HepG2 (cell line): Measurements from ENCODE around the gene CEBPB. TPM values are rescaled to one million over a fixed set of nuclear protein-coding genes. Genes with fewer than 3 reads are reported as not detected.

Experiments
- ATRX ChIP-seq: sonication (generic); formaldehyde crosslinking; IDR thresholded peaks from 2 replicates; pipeline ENCODE4 v1.4.0; 2020; ENCODE audit warnings: missing genetic modification reagents, borderline replicate concordance
- BRCA1 ChIP-seq: sonication (generic); formaldehyde crosslinking; IDR thresholded peaks from 2 replicates; pipeline ENCODE4 v1.4.0; 2020; ENCODE audit warnings: missing genetic modification reagents
- E2F2 ChIP-seq: sonication (generic); formaldehyde crosslinking; IDR thresholded peaks from 2 replicates; pipeline ENCODE4 v1.4.0; 2020; ENCODE audit warnings: missing genetic modification reagents, borderline replicate concordance
- FIP1L1 ChIP-seq: fragments of 200-400 bp; formaldehyde crosslinking; IDR thresholded peaks from 2 replicates; pipeline ENCODE4 v1.6.1; 2018; ENCODE audit warnings: low read depth, mild to moderate bottlenecking, low read length, moderate library complexity, borderline replicate concordance; ENCODE audit not compliant: insufficient read depth
- NFIB ChIP-seq: sonication (generic); formaldehyde crosslinking; IDR thresholded peaks from 2 replicates; pipeline ENCODE4 v1.9.0; 2021; ENCODE audit warnings: missing genetic modification reagents, mild to moderate bottlenecking, borderline replicate concordance
- NR1H2 ChIP-seq: sonication (generic); formaldehyde crosslinking; IDR thresholded peaks from 2 replicates; pipeline ENCODE4 v1.8.1; 2022; ENCODE audit warnings: low read depth, missing genetic modification reagents, borderline replicate concordance
- RBM22 ChIP-seq: fragments of 200-400 bp; formaldehyde crosslinking; optimal IDR thresholded peaks from 2 replicates; pipeline ENCODE3; 2017; ENCODE audit warnings: mild to moderate bottlenecking, low read length, moderate library complexity
- RXRB ChIP-seq: IDR thresholded peaks from 2 replicates; pipeline ENCODE4 v1.6.1; 2016; ENCODE audit warnings: borderline replicate concordance, missing genetic modification reagents, missing compliant biosample characterization
- SPEN ChIP-seq: sonication (generic); formaldehyde crosslinking; IDR thresholded peaks from 2 replicates; pipeline ENCODE4 v1.5.1; 2020; ENCODE audit warnings: low read depth, mild to moderate bottlenecking, missing genetic modification reagents
- TARDBP ChIP-seq: sonication (generic); formaldehyde crosslinking; IDR thresholded peaks from 2 replicates; pipeline ENCODE4 v1.8.0; 2022; ENCODE audit warnings: mild to moderate bottlenecking, missing genetic modification reagents
- ZNF282 ChIP-seq: fragments of 450-650 bp; IDR thresholded peaks from 2 replicates; pipeline ENCODE4 v1.6.1; 2018; ENCODE audit not compliant: partially characterized antibody
- ZNF510 ChIP-seq: sonication (generic); formaldehyde crosslinking; IDR thresholded peaks from 2 replicates; pipeline ENCODE4 v1.4.0; 2020; ENCODE audit warnings: low read depth, mild to moderate bottlenecking, missing genetic modification reagents
- ZNF563 ChIP-seq: sonication (generic); formaldehyde crosslinking; IDR thresholded peaks from 2 replicates; pipeline ENCODE4 v1.8.0; 2022; ENCODE audit warnings: mild to moderate bottlenecking, moderate library complexity, missing genetic modification reagents
- ZNF564 ChIP-seq: sonication (generic); formaldehyde crosslinking; IDR thresholded peaks from 2 replicates; pipeline ENCODE4 v1.8.1; 2023; ENCODE audit warnings: mild to moderate bottlenecking, missing genetic modification reagents
- ZNF619 ChIP-seq: sonication (generic); formaldehyde crosslinking; IDR thresholded peaks from 2 replicates; pipeline ENCODE4 v1.4.0; 2020; ENCODE audit warnings: mild to moderate bottlenecking, missing genetic modification reagents
- ZNF883 ChIP-seq: sonication (generic); formaldehyde crosslinking; IDR thresholded peaks from 2 replicates; pipeline ENCODE4 v1.5.1; 2020; ENCODE audit warnings: mild to moderate bottlenecking, missing genetic modification reagents; ENCODE audit errors: not compliant biosample characterization
- polyA plus RNA-seq, 8 experiments: library from polyadenylated mRNA; depleted of rRNA in 3 of 8; stranded (reverse) in 7 of 8; unstranded in 1 of 8; fragments of >200 nt; fragmentation: Illumina TruSeq in 4 of 8; extraction: Trizol in 4 of 8; gene quantifications; 2 replicates each; pipeline versions ENCODE4 v1.2.1 to v1.2.3, GENCODE V29; 2011 to 2016; ENCODE audit warnings: low read depth in 4 of 8, missing spikeins in 1 of 8, mixed read lengths in 1 of 8; ENCODE audit not compliant: insufficient read depth in 1 of 8
- total RNA-seq, 5 experiments: library from RNA; depleted of rRNA; stranded (reverse); fragments of >200 nt; fragmentation: Illumina TruSeq; extraction: Trizol; gene quantifications; 2 replicates each; pipeline ENCODE4 v1.2.3, GENCODE V29; 2016; ENCODE audit warnings: low read depth in 1 of 5
- TF ChIP-seq, protein P1 (sequence below): sonication (generic); formaldehyde crosslinking; IDR thresholded peaks from 2 replicates; pipeline ENCODE4 v1.5.0; 2020; ENCODE audit warnings: missing genetic modification reagents
- TF ChIP-seq, protein P2 (sequence below), 2 experiments: fragments of 450-650 bp in 1 of 2; sonication (generic) in 1 of 2; formaldehyde crosslinking in 1 of 2; IDR thresholded peaks; 2 replicates each; pipeline versions ENCODE4 v1.6.1 to v1.8.0; 2016 to 2022; ENCODE audit warnings: antibody characterized with exemption in 1 of 2, mild to moderate bottlenecking in 1 of 2, missing genetic modification reagents in 1 of 2

Gene CEBPB
- total and polyA plus RNA-seq, 2 of the 13 experiments (the other 11 are each of a cell fraction or from before 2014, with no cell fraction given): 18.5 to 28.2 TPM

DNA sequence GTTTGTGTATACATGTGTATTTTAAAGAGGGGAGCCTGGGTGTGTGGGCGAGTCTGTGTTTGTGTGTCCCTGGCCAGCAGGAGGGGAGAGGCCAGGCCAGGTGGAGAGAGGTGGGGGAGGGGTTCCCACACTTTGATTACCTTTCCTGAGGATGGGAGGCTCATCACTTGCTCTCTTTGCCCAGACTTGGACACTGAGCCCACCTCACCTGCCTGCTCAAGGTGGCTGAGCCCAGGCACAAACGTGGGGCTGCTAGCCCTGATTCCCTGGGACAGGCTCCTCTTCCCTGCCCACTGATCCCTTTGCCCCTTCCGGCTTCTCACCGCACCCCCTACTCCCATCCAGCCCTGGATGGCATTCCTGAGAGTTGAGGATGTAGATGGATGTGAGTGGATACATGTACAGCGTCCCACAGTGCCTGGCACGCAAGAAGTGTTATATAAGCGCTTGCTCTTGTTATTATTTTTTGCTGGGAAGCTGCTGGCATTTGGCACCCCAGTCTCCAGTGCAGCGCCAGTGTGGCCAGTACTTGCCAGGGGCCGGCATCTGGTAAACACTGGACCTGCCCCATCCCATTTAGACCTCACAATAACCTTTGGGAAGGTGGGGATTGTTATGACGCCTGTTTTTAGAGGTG lies 2.7 kb downstream of the CEBPB start (continued):
- TF ChIP-seq ZNF510 (CRISPR knock-in tag) (no peak), ZNF564 (CRISPR knock-in tag) (no peak), NR1H2 (CRISPR knock-in tag) (peak; percentile 22; the same call in 1 of the 2 replicates), BRCA1 (no peak), NFIB (no peak), ATRX (no peak), E2F2 (CRISPR knock-in tag) (no peak), SPEN (CRISPR knock-in tag) (no peak), ZNF883 (CRISPR knock-in tag) (no peak), ZNF619 (CRISPR knock-in tag) (no peak; the same call in 1 of the 2 replicates), FIP1L1 (0 out of 2 replicates have a peak, but pooled peaks have one; percentile 9), RXRB (CRISPR knock-in tag) (peak; percentile 56), RBM22 (peak; percentile 43), ZNF563 (CRISPR knock-in tag) (0 out of 2 replicates have a peak, but pooled peaks have one; percentile 65), ZNF282 (no peak), TARDBP (no peak; the same call in 1 of the 2 replicates)
- TF ChIP-seq, protein P1, sequence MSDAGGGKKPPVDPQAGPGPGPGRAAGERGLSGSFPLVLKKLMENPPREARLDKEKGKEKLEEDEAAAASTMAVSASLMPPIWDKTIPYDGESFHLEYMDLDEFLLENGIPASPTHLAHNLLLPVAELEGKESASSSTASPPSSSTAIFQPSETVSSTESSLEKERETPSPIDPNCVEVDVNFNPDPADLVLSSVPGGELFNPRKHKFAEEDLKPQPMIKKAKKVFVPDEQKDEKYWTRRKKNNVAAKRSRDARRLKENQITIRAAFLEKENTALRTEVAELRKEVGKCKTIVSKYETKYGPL (CRISPR knock-in tag): no peak
- TF ChIP-seq, protein P2, sequence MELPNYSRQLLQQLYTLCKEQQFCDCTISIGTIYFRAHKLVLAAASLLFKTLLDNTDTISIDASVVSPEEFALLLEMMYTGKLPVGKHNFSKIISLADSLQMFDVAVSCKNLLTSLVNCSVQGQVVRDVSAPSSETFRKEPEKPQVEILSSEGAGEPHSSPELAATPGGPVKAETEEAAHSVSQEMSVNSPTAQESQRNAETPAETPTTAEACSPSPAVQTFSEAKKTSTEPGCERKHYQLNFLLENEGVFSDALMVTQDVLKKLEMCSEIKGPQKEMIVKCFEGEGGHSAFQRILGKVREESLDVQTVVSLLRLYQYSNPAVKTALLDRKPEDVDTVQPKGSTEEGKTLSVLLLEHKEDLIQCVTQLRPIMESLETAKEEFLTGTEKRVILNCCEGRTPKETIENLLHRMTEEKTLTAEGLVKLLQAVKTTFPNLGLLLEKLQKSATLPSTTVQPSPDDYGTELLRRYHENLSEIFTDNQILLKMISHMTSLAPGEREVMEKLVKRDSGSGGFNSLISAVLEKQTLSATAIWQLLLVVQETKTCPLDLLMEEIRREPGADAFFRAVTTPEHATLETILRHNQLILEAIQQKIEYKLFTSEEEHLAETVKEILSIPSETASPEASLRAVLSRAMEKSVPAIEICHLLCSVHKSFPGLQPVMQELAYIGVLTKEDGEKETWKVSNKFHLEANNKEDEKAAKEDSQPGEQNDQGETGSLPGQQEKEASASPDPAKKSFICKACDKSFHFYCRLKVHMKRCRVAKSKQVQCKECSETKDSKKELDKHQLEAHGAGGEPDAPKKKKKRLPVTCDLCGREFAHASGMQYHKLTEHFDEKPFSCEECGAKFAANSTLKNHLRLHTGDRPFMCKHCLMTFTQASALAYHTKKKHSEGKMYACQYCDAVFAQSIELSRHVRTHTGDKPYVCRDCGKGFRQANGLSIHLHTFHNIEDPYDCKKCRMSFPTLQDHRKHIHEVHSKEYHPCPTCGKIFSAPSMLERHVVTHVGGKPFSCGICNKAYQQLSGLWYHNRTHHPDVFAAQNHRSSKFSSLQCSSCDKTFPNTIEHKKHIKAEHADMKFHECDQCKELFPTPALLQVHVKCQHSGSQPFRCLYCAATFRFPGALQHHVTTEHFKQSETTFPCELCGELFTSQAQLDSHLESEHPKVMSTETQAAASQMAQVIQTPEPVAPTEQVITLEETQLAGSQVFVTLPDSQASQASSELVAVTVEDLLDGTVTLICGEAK (IDR thresholded peaks at IDR 0.05): no peak
- TF ChIP-seq, protein P2 (CRISPR knock-in tag; IDR thresholded peaks at IDR 0.05): 0 out of 2 replicates have a peak, but pooled peaks have one; percentile 30
